ENCODE measurements around the gene ERAP2.

GRCh38 chr5:96869372-96869641 lies 7.0 kb upstream of the ERAP2 start:
- no peak for TF ChIP-seq POLR2A (IDR thresholded peaks at IDR 0.05)
- TF ChIP-seq, protein P1, sequence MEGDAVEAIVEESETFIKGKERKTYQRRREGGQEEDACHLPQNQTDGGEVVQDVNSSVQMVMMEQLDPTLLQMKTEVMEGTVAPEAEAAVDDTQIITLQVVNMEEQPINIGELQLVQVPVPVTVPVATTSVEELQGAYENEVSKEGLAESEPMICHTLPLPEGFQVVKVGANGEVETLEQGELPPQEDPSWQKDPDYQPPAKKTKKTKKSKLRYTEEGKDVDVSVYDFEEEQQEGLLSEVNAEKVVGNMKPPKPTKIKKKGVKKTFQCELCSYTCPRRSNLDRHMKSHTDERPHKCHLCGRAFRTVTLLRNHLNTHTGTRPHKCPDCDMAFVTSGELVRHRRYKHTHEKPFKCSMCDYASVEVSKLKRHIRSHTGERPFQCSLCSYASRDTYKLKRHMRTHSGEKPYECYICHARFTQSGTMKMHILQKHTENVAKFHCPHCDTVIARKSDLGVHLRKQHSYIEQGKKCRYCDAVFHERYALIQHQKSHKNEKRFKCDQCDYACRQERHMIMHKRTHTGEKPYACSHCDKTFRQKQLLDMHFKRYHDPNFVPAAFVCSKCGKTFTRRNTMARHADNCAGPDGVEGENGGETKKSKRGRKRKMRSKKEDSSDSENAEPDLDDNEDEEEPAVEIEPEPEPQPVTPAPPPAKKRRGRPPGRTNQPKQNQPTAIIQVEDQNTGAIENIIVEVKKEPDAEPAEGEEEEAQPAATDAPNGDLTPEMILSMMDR (IDR thresholded peaks at IDR 0.05) = no peak

Measured in right lobe of liver (tissue), 4 donors.